ENCODE results near the gene PEX14. TPM values are rescaled to one million over a fixed set of nuclear protein-coding genes. Genes with fewer than 3 reads are reported as not detected.
"Not testable (repeated sequence)": the region's sequence is repeated elsewhere in the genome, so short reads cannot be mapped to it uniquely, and the experiment has no call there.

PEX14 gene
- total RNA-seq, 1 donor from 2014 or later, result 28.2 TPM

GRCh38 chr1:10450156-10450814, 24.5 kb upstream of the PEX14 start:
- no peak for DNase-seq (ENCODE audit: extremely low read depth, low read depth, low spot score)

- DNase-seq (ENCODE audit: extremely low read depth, low read depth, low spot score), result no peak
These were observed 23.9 kb upstream of the PEX14 start for GRCh38 chr1:10450836-10451235.

GRCh38 chr1:10451287-10451686, 23.5 kb upstream of the PEX14 start:
- DNase-seq (ENCODE audit: extremely low read depth, low read depth, low spot score), result no peak

GRCh38 chr1:10456048-10456447, 18.7 kb upstream of the PEX14 start:
- no peak for DNase-seq (ENCODE audit: extremely low read depth, low read depth, low spot score)

GRCh38 chr1:10456661-10457060, 18.1 kb upstream of the PEX14 start:
- DNase-seq (ENCODE audit: extremely low read depth, low read depth, low spot score), result no peak

- DNase-seq (ENCODE audit: extremely low read depth, low read depth, low spot score), result not testable (repeated sequence)
These were observed 17.3 kb upstream of the PEX14 start for GRCh38 chr1:10457462-10457861.

GRCh38 chr1:10457875-10458274, 16.9 kb upstream of the PEX14 start:
- DNase-seq (ENCODE audit: extremely low read depth, low read depth, low spot score), result no peak

- DNase-seq (ENCODE audit: extremely low read depth, low read depth, low spot score), result no peak
These were observed 15.6 kb upstream of the PEX14 start for GRCh38 chr1:10459184-10459583.

GRCh38 chr1:10467078-10467477, 7.7 kb upstream of the PEX14 start:
- DNase-seq (ENCODE audit: extremely low read depth, low read depth, low spot score), result no peak

- no peak for DNase-seq (ENCODE audit: extremely low read depth, low read depth, low spot score)
These were observed 4.7 kb upstream of the PEX14 start for GRCh38 chr1:10470043-10470442.

GRCh38 chr1:10471411-10472219, 3.1 kb upstream of the PEX14 start:
- no peak for DNase-seq (ENCODE audit: extremely low read depth, low read depth, low spot score)

- DNase-seq (ENCODE audit: extremely low read depth, low read depth, low spot score), result peak; percentile 80
These were observed 2.3 kb upstream of the PEX14 start, which contains the start of gene DFFA for GRCh38 chr1:10472220-10473144. DFFA (minus strand) TSS chr1:10472529; CDS start chr1:10472458, 71 bp downstream.

- no peak for DNase-seq (ENCODE audit: extremely low read depth, low read depth, low spot score)
These were observed 1.5 kb upstream of the PEX14 start for GRCh38 chr1:10473145-10473765.

- DNase-seq (ENCODE audit: extremely low read depth, low read depth, low spot score), result not testable (repeated sequence)
These were observed 489 bp upstream of the PEX14 start for GRCh38 chr1:10474309-10474612.

- DNase-seq (ENCODE audit: extremely low read depth, low read depth, low spot score), result no peak
These were observed 760 bp downstream of the PEX14 start for GRCh38 chr1:10475510-10475909.

GRCh38 chr1:10479296-10479695, 4.5 kb downstream of the PEX14 start:
- DNase-seq (ENCODE audit: extremely low read depth, low read depth, low spot score), result no peak

- no peak for DNase-seq (ENCODE audit: extremely low read depth, low read depth, low spot score)
These were observed 5.9 kb downstream of the PEX14 start for GRCh38 chr1:10480614-10481013.

- DNase-seq (ENCODE audit: extremely low read depth, low read depth, low spot score), result no peak
These were observed 9.8 kb downstream of the PEX14 start for GRCh38 chr1:10484521-10484920.

GRCh38 chr1:10489291-10490055, 14.7 kb downstream of the PEX14 start:
- no peak for DNase-seq (ENCODE audit: extremely low read depth, low read depth, low spot score)
